Endodermal cell (in vitro differentiated cells): ENCODE results near the gene SGF29. TPM values are rescaled to one million over a fixed set of nuclear protein-coding genes. Genes with fewer than 3 reads are reported as not detected.
"Not testable (repeated sequence)": the region's sequence is repeated elsewhere in the genome, so short reads cannot be mapped to it uniquely, and the experiment has no call there.

Experiments used
- DNase-seq: peaks from one replicate; pipeline ENCODE4 v3.0.0-alpha.2; 2017
- H3K27ac ChIP-seq: 2 replicates; pipeline ENCODE4 v1.5.1; 2013; ENCODE audit warnings: mild to moderate bottlenecking, low read depth, low read length, moderate library complexity
- H3K27me3 ChIP-seq: 2 replicates; pipeline ENCODE4 v1.6.1; 2013; ENCODE audit warnings: mild to moderate bottlenecking, low read length, moderate library complexity; ENCODE audit not compliant: insufficient read depth, control insufficient read depth, poor library complexity, severe bottlenecking
- H3K36me3 ChIP-seq: 2 replicates; pipeline ENCODE4 v1.7.0; 2013; ENCODE audit warnings: mild to moderate bottlenecking, low read length, moderate library complexity; ENCODE audit not compliant: control insufficient read depth, insufficient read depth
- H3K4me1 ChIP-seq: one replicate; pipeline ENCODE4 v1.7.0; 2013; ENCODE audit warnings: low read length; ENCODE audit not compliant: control insufficient read depth, insufficient read depth
- H3K4me3 ChIP-seq: 2 replicates; pipeline ENCODE4 v1.5.1; 2013; ENCODE audit warnings: mild to moderate bottlenecking, low read length, moderate library complexity
- H3K9ac ChIP-seq: 2 replicates; pipeline ENCODE4 v1.6.1; 2013; ENCODE audit warnings: mild to moderate bottlenecking, low read length, moderate library complexity; ENCODE audit not compliant: poor library complexity, severe bottlenecking; ENCODE audit errors: extremely low read depth
- H3K9me3 ChIP-seq: 2 replicates; pipeline ENCODE4 v1.6.1; 2013; ENCODE audit warnings: mild to moderate bottlenecking, low read length, moderate library complexity; ENCODE audit not compliant: control insufficient read depth
- H3K27ac Mint-ChIP-seq: 2 replicates; pipeline ENCODE4 v1.8.0; 2020; ENCODE audit warnings: mixed read lengths
- H3K27me3 Mint-ChIP-seq: 2 replicates; pipeline ENCODE4 v1.8.0; 2021; ENCODE audit warnings: mild to moderate bottlenecking, mixed read lengths; ENCODE audit not compliant: insufficient read depth
- H3K36me3 Mint-ChIP-seq: 2 replicates; pipeline ENCODE4 v1.8.0; 2020; ENCODE audit warnings: low read depth, mixed read lengths
- H3K4me1 Mint-ChIP-seq: 2 replicates; pipeline ENCODE4 v1.8.0; 2020; ENCODE audit warnings: mixed read lengths
- H3K4me3 Mint-ChIP-seq: 2 replicates; pipeline ENCODE4 v1.8.0; 2020; ENCODE audit warnings: mild to moderate bottlenecking, moderate library complexity, mixed read lengths
- H3K9me3 Mint-ChIP-seq: 2 replicates; pipeline ENCODE4 v1.8.0; 2020; ENCODE audit warnings: mild to moderate bottlenecking, mixed read lengths
- CTCF ChIP-seq: fragments of 200-600 bp; sonication (generic); conservative IDR thresholded peaks from 2 replicates; pipeline ENCODE4 v1.5.0; 2021; ENCODE audit warnings: antibody characterized with exemption, mild to moderate bottlenecking
- WGBS, 2 experiments: methylation state at CpG; one replicate each; pipeline versions ENCODE4 v1.1.5 to v1.1.7; 2013; ENCODE audit warnings: missing lambda C conversion rate in 2 of 2, mixed read lengths in 1 of 2; ENCODE audit not compliant: insufficient coverage in 1 of 2, insufficient read length in 1 of 2; 5-methylcytosine and 5-hydroxymethylcytosine counted together
- total RNA-seq, 2 donors: library from RNA; stranded (reverse); fragmentation: NEBNext Ultra II Directional in 1 of 2; extraction: Animal tissue kit (Norgen Biotek cat#: 25700) in 1 of 2; gene quantifications; 2 replicates in 1 of 2; 3 replicates in 1 of 2; pipeline ENCODE4 v1.2.1, GENCODE V29; 2021

The SGF29 gene
- total RNA-seq, 2 donors from 2014 or later: 16.5 to 18.9 TPM

DNA sequence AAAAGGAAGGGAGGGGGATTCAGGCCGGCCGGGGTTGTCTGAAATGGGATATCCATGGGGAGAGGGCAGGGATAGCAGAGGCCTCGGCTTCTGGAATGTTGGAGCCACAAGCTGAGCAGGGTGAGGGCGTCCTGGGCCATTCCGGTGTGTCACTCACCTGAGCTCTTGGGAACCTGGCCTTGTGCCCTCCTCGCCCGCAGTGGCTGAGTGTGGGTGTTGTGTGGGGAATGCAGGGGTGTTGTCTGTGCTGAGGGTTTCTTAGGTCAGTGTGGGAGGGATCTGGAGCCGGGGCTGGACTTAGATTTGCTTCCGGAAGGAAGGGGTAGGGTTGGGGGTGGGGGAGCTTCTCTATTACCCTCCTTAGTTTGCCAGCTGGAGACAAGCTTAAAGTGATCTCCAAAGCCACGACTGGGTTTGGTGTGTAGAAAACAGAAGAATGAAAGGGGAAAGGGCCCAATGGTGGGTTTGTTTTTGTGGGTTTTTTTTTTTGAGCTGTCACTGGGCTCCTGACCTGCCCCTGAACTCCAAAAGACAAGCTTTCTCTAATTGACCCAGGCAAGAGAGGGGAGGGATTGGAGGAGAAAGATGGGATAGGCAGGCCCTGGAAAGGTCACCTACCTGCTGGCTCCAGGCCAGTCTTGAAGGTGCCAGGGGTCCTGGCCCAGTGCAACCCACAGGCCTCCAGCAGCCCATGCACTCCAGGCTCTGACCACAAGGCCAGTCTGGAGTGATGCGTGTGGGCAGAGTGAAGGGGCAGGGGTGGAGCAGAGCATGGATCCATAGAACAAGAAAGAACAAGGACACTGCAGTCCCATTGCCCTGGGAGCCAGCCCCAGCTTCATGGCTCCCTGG, 43.3 kb downstream of the SGF29 start, which contains the start of gene SULT1A2:
SULT1A2 (minus strand) TSS at position 211 of the 852 bp plus-strand sequence. CDS start 1,120 bp downstream, outside the sequence.
- TF ChIP-seq CTCF: no peak
- no peaks in the 10 kb centered on the region for H3K36me3 ChIP-seq
- Mint-ChIP-seq H3K4me3 (peak within 1 kb of the TSS; percentile 19), H3K4me1 (peaks cover 16% of the 10 kb centered on the region), H3K27me3 (peaks cover 2% of the 10 kb centered on the region), H3K9me3 (no peaks in the 10 kb centered on the region), H3K36me3 (peaks cover 3% of the 10 kb centered on the region), H3K27ac (peak within 1 kb of the TSS; percentile 74)
- no peaks in the 10 kb centered on the region for H3K27me3 ChIP-seq
- no peak within 1 kb of the TSS for H3K4me3 ChIP-seq
- no peak within 1 kb of the TSS for H3K27ac ChIP-seq
- peaks cover 4% of the 10 kb centered on the region for H3K4me1 ChIP-seq
- no peaks in the 10 kb centered on the region for H3K9me3 ChIP-seq
- H3K9ac ChIP-seq: no peak within 1 kb of the TSS
- DNase-seq: peak; percentile 64
- 53 to 74% methylated on average over 4 to 11 of the region's 11 CpGs for WGBS, 2 experiments

DNA sequence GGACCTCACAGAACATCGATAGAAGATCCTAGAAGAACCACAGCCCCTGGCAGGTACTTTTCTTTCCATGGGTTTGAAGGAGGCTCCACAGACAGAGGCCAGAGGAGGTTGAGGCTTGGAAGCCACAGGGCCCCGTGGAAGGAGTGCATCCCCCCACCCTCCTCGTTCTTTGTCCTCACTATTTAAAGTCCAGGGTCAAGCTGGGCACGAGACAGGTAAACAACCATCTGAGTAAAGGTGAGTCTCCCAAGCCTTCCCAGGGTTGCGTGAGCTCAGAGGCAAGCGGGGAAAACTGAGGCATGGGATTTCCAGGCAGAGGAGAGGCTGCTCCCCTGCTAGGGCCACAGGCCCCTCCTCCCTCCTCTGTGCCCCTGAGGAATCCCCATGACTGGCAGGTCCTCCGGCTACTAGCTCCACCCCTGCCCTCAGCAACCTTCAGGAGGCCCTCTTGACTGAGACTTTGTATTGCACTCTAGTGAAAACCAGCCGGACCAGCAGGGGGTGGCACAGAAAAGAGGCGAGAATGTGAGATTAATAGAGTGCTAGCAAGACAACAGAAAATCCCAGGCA, 44.1 kb downstream of the SGF29 start:
- Mint-ChIP-seq H3K9me3 (no peaks in the 10 kb centered on the region), H3K36me3 (no peaks in the 10 kb centered on the region), H3K4me1 (peaks cover 16% of the 10 kb centered on the region), H3K27ac (no peak overlapping the region), H3K4me3 (no peak overlapping the region), H3K27me3 (peaks cover 2% of the 10 kb centered on the region)
- Histone ChIP-seq H3K27ac (no peak overlapping the region), H3K27me3 (no peaks in the 10 kb centered on the region), H3K4me3 (no peak overlapping the region), H3K9me3 (no peaks in the 10 kb centered on the region), H3K9ac (no peak overlapping the region), H3K4me1 (peaks cover 4% of the 10 kb centered on the region), H3K36me3 (no peaks in the 10 kb centered on the region)
- WGBS, 2 experiments: 78 to 84% methylated on average over 5 to 9 of the region's 9 CpGs
- no peak for TF ChIP-seq CTCF
- peak; percentile 74 for DNase-seq

- H3K4me3 Mint-ChIP-seq, H3K4me1 ChIP-seq, H3K4me3 ChIP-seq, H3K36me3 ChIP-seq, H3K36me3 Mint-ChIP-seq, H3K27me3 Mint-ChIP-seq, H3K9ac ChIP-seq, H3K27ac Mint-ChIP-seq, H3K9me3 ChIP-seq, H3K27me3 ChIP-seq, H3K27ac ChIP-seq, H3K9me3 Mint-ChIP-seq, DNase-seq: not testable (repeated sequence)
- peaks cover 16% of the 10 kb centered on the region for H3K4me1 Mint-ChIP-seq
- WGBS, 2 experiments: no CpG with 5 or more reads among the region's 17 CpGs
These were observed 45.9 kb downstream of the SGF29 start for GRCh38 chr16:28599377-28600285.

- 89% methylated on average over 9 of the region's 20 CpGs; no CpG with 5 or more reads in 1 of the 2 experiments for WGBS, 2 experiments
- not testable (repeated sequence) for H3K9ac ChIP-seq, H3K36me3 ChIP-seq, H3K9me3 ChIP-seq, H3K27ac Mint-ChIP-seq, H3K36me3 Mint-ChIP-seq, H3K27me3 ChIP-seq, H3K4me1 ChIP-seq, H3K9me3 Mint-ChIP-seq, H3K4me3 Mint-ChIP-seq, H3K4me3 ChIP-seq, H3K27ac ChIP-seq, H3K27me3 Mint-ChIP-seq
- peak; percentile 55 for DNase-seq
- H3K4me1 Mint-ChIP-seq: peaks cover 16% of the 10 kb centered on the region
These were observed 47.2 kb downstream of the SGF29 start for GRCh38 chr16:28600965-28601364.

DNA sequence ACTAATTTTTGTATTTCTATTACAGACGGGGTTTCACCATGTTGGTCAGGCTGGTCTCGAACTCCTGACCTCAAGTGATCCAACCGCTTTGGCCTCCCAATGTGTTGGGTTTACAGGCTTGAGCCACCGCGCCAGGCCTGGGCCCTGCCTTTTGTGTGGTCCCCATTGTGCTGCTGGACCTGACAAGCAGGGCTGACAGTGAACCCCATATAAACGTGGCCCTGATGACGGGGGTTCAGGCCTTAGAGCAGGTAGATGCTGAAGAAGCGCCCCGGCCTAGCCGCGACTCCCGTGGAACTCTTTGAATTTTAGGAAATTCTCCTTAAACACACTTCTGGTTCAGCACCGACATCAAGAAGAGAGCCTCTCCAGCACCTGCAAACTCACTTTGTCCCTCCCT, 47.9 kb downstream of the SGF29 start:
- H3K9me3 Mint-ChIP-seq, H3K4me3 ChIP-seq, H3K36me3 Mint-ChIP-seq, DNase-seq, H3K4me3 Mint-ChIP-seq, H3K9me3 ChIP-seq, H3K36me3 ChIP-seq, H3K27ac ChIP-seq, H3K4me1 ChIP-seq, H3K9ac ChIP-seq, H3K27me3 ChIP-seq, H3K27ac Mint-ChIP-seq, H3K27me3 Mint-ChIP-seq: not testable (repeated sequence)
- peaks cover 13% of the 10 kb centered on the region for H3K4me1 Mint-ChIP-seq
- WGBS, 2 experiments: 92 to 95% methylated on average over 4 to 11 of the region's 13 CpGs
